RKO (cell line): ENCODE measurements around the gene LCN12.

Experiments used
- DNase-seq: peaks from one replicate; pipeline ENCODE4 v3.0.0-alpha.2; 2016; ENCODE audit warnings: low spot score

LCN12 gene

DNA sequence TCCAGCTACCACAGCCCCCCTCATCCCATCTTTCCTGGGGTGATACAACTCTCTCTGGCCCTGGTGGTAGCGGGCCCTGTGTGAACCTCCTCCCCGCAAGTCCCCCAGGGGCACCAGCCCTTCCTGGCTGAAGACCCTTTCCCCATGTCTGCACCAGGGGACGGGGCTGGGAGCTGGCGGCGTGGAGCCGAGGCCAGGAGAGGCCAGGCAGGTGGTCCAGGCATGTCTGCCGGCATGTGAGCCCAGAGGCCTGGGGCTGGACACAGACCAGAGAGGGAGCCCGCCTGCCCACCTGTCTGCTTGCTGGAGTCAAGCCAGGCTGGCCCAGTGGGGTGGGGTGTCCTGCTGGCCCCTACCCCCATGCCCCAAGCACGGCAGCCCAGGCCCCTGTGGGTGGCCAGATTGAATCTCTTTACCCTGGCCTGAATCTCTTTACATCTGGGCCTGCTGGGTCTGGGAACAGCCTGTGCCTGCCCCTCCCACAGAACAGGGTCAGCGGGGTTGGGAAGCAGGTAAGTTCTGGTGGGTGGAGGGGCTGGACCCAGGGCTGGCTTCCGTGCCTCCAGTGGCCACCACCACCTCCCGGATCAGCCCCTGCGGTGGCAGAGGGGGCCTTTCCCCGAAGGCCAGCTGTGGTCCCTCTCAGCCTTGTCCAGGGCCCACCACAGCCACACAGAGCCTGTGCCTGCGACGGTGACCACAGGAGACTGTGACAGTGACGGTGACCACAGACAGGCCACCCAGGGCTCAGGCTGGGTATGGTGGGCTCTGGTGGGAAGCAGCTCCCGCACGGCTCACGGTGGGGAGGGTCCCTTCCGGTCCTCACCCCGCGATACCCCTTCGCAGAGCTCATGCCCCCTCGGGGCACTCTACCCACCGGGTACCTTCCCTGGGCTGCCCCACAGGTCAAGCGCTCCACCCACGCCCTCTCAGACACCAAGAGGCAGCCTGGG is 7.1 kb downstream of the LCN12 start:
- no peak for DNase-seq

DNA sequence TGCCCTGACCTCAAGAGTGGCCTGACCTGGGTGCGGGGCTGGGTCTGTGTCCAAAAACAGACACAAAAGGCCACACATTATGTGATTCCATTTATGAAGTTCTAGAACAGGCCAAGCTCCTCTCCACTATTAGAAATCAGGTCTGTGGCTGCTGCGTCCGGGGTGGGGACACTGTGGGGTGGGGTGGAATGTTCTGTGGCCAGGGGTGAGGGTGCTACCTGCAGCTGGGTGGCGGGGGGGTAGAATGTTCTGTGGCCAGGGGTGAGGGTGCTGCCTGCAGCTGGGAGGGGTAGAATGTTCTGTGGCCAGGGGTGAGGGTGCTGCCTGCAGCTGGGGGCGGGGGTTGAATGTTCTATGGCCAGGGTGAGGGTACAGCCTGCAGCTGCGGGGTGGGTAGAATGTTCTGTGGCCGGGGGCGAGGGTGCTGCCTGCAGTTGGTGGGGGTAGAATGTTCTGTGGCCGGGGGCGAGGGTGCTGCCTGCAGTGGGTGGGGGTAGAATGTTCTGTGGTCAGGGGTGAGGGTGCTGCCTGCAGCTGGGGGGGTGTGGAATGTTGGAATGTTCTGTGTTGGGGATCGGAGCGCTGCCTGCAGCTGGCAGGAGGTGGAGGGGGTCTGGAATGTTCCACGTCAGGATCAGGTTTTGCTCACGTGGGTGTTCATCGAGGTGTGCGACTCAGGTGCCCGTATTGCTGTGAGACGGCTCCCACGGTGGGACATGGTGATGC is 8.3 kb downstream of the LCN12 start:
- DNase-seq: no peak

DNA sequence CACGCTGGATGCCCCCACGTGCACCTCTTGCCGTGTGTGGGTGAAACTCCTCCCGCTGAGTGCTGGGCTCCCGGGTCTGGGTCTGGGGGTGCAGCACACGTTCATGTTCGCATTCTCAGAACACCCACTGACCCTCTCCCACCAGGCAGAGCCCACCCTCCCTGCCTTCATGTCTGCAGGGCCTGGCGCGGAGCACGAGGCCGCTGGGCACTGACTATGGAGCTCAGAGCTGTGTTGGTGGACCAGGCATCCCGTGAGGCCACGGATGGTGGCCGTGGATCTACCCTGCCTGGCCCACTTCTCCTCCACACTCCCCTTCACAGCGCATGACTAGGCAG is 8.8 kb downstream of the LCN12 start:
- no peak for DNase-seq

DNA sequence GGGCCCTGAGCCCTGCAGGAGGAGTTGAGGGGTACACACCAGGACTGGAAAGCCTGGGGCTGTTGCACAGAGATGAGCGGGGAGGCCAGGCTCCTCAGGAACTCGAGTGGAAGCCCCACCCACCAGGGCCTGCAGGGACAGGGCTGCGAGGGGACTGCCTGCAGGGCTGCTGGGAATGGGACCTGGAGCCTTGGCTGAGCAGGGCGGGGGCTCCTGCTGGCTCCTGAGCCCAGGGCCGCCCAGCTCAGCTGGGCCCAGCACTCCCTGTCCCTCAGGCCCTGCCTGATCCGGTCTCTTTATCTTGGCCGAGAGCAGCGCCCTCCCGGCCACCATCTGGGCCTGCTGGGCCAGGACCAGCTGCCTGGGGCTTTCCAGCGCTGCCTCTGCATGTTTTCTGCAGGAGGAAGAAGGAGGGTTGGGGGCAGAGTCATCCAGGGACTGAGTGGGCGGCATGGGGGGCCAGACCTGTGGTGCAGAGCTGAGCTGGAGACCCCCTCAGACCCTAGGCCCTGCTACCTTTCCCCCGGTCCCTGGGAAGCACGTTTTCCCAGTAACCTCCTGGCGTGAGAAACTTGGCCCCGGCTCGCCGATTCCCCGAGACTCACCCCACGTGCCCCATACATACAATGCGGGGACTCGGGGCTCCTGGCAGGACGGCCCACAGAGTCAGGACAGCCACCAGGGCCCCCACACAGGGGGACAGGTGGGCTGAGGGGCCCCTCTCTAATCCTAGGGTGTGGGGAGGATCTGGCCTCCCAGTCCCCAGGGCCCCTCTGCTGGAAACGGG is 9.4 kb downstream of the LCN12 start:
- no peak for DNase-seq

DNA sequence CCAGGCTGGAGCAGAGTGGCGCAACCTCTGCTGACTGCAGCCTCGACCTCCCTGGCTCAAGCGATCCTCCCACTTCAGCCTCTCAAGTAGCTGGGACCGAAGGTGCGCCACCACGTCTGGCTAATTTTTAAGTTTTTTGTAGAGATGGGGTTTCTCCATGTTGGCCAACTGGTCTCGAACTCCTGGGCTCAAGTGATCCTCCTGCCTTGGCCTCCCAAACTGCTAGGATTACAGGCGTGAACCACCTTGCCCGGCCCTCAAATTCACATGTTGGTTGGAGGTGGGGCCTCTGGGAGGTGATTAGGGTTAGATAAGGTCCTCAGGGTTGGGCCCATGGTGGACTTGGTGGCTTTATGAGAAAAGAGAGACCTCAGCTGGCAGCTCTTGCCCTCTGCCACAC is 10.1 kb downstream of the LCN12 start:
- no peak for DNase-seq

DNA sequence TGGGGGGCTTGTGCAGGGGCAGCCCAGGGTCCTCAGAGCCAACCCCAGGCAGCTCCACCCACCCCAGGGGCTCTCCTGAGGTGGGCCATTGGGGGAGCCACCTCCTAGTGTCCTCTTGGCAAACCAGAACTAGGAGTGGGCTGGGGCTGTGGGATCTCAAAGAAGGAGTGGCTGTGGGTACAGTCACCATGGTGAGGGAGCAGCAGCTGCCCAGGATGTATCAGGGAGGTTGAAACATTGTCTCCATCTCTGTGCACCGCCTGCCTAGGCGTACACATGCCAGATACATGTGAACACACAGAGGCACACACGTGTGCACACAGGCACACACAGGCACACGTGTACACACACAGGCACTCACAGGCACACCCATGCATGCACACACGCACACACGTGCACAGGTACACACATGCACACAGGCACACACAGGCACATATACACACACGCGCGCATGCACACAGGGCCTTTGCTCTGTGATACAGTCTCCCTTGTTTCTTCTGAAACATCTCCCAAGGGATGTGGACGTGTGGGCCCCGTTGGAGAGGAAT is 10.7 kb downstream of the LCN12 start:
- DNase-seq: no peak

DNA sequence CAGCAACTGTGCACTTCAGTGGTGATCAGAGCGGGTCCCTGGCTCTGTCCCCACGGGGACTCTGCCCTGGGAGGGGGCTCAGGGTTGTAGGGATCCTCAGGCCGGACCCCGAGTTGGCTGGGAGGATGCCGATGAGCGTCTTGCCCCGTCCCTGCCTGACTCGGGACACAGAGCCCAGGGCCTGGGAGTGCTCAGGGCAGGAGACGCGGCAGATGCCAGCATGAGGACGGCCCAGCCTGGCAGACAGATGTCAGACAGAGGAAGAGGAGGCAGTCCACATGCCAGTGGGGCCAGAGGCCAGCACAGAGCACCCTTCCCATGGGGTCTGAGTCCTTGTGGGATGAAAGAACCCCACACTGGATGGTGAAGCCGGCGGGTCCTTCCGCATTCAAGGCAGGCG is 11.3 kb downstream of the LCN12 start:
- DNase-seq: no peak

DNA sequence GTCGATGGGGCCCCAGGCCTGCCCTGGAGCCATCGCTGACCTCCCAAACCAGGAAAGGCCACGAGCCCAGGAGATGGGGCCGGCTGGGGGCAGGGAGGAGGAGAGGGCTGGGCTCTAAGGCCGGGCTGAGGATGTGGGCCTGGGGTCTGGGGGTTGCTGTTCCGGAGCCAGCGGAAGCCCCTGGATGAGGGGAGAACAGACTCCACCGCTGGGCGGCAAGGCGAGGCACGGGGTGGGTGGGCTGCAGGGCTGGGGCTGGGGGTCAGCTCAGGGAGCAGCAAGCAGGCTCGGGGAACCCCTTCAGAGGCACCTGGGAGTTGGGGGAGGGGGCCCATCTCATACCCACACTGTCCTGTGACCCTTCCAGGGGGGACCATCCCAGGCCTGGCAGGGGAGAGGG is 11.7 kb downstream of the LCN12 start:
- DNase-seq: no peak

DNA sequence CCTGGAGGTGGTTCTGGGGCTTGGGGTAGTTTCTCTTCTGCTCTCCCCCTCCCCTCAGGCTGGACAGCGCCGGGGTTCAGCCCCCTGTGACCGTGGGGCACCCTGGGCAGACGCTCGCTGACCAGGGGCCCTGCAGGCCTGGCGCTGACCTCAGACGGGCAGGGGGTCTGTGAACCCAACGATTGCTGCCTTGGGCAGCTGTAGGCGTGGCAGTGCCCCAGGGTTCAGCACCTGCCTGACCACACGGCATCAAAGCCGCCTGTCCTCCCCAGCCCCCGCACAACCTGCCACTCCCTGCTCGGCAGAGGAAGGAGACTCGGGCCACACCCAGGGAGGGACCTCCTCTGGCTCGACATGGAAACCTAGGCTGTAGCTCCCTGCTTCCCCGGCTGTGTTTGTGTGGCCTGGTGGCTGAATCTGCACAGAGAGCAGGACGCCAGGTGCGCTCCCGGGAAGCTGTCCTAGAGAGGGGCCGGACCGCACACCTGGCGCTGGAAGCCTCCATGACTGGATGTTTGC is 12.2 kb downstream of the LCN12 start:
- DNase-seq: no peak

DNA sequence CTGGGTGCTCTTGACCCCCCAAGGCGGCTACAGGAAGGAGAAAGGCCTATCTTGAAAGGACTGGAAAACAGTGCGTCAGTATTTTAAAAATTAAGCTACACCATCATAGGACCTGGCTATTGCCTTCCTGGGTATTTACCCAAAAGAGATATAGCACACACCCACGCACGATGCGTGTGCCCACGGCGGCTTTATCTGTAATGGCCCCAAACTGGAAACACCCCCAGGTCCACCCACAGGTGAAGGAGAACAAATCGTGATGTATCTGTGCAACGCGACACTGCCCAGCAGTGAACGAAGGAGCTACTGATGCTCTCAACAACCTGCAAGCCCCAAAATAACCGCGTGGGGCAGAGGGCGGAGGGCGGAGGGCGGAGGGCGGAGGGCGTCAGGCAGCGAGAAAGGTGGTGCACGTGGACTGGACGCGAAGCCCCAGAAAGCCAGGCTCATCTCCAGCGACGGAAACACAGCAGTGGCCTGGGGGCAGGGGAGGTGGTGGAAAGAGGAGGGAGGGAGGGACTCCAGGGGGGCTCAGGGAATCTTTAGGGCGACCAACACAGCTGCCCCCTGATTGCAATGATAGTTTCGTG is 12.9 kb downstream of the LCN12 start:
- no peak for DNase-seq

DNA sequence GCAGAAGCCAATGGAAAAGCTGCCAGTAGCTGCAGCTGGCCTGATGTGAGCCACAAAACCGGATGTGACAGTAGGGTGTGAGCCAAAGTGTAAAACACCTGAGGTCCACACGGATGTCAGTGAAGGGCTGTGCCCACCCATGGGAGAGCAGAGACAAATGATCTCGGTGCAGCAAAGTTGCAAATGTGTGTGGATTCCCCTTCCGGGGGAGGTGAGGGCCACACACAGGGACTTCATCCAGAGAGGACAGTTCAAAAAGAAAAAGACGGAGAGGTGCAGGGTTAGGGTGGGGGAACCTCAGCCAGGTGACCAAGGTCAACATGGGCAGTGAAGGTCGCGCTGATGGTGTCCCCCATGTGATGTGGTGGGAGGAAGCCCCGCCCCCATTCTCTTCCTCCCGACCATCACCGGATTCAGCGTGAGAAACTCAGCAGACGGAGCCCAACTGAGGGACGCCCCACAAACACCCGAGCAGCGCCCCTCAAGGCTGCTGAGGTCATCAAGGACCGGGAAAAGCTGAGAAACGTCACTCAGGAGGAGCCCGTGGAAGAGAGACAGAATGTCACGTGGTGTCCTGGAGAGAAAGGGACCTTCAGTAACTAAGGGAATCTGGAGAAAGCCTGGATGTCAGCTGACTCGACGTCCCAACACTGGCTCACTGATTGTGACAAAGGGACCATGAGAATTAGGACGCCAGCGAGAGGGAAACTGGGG is 13.9 kb downstream of the LCN12 start:
- no peak for DNase-seq

DNA sequence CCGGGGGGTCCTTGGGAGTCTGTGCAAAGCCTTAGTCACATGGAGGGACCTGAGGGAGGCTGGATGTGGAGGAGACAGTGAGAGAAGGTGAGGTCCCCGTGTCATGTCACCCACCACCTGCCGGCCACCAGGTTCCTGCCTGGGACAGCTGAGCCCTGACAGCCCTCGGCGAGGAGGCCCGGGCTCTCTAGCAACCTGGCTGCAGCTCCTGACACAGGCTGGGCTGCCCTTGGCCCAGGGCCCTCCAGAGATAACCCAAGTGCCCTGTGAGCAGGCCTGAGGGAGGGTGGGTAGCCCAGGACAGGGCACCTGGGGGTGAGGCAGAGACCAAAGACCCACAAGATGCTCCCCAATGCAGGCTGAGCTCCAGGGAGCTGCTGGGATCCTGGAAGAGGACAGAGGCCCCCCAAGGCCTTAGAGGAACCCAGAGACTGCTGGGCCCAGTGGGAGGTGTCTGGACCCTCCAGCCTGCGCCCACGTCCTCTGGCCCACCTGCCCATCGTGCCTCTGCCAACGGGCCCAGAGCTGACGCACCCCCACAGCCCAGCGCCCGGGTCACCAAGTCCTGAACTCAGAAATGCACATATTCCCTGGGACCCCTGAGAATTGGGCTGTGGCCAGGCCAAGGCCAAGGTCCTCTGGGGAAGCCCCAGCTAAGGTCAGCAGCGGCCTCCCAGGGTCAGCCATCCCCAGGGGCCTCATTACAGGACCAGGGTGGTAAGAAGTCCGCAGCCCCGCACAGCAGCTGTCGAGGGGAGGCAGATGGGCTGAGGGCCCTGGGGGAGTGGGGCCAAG is 16.5 kb downstream of the LCN12 start:
- no peak for DNase-seq

DNA sequence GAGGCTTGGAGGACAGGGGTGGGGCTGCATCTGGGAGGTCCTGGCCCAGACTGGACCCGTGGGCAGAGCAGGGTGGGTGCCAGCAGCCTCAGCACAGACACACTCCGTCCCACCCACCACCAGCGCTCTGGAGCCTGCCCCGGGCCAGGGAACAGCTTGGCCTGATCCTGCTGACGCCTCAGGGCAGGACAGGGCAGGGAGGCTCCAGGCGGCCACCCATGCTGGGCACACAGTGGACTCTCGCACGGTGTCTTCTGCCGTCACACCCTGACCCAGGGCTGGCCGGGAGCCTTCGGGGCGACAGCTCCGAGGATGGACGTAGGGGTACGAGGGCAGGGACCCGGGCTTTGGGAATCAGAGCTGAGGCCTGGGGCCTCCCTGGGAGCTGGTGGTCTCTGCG is 17.1 kb downstream of the LCN12 start:
- DNase-seq: no peak

DNA sequence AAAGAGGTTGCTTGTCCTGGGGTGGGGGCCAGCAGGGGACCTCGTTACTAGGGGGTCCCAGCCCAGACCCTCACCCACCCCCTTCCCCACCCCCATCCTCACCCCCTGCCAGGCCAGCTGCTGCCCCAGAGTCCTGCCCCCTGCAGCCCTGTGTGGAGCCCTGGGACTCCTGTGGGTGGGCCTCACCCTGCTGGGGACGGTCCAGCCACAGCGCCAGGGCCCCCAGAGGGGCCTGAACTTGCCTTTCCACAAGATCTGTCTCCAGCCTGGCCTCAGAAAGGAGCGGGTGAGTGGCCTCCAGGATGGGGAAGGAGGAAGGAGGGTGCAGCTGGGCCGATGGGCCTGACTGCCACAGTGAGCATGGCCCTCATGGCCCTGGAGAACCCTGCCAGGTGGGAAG is 17.7 kb downstream of the LCN12 start:
- no peak for DNase-seq

DNA sequence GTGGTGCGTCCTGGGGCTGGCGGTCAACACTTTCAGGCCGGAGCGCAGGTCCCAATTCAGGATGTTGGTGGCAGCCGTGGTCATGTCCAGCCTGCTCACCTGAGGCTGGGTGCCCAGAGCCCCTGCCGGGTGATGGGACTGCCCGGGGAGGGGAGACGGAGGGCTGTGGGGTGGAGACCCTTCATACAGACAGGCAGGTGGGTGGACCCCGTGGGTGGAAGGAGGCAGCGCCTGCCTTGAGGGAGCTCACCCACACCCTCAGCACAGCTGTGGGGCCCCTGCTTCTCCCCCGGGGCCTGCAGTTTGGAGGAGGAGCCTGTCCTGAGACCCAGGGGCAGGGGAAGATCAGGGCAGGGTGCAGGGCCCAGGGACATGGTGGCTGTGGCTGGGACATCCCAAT is 18.3 kb downstream of the LCN12 start:
- no peak for DNase-seq

DNA sequence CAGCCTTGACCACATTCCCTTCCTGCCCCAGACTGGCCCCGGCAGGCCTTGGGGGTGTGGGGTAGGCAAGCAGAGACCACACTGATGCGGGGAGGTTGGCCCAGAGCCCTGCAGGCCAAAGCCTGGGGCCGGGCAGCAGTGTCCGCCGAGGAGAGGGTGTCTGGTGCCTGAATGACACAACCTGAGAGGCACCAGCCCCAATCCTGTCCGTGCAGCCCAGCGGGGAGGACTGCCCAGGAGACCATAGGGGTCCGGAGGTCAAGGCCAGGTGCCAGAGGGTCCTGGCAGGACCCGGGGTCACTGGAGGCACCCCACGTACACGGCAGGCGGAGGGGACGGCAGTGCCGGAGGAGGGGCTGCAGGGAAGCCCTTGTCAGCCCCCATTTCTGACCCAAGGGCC is 19.7 kb downstream of the LCN12 start:
- no peak for DNase-seq

DNA sequence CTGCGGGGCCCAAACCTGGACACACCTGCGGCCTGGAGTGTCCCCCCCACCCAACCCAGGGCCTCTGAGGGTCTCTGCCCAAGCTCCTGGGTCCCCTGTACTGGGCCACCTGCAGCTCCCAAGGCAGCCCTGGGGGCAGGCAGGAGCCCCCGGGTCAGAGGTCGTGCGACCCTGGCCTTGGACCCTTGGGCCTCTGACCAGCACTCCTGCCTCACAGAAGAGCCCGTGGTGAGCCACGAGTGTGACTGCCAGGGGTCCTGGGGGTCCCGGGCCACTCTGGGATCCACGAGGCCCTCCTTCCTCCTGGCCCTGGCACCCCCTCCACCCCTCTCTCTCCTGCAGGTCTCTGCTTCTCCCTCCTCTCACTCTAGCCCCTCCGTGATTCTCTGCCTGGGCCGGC is 20.3 kb downstream of the LCN12 start:
- DNase-seq: no peak

DNA sequence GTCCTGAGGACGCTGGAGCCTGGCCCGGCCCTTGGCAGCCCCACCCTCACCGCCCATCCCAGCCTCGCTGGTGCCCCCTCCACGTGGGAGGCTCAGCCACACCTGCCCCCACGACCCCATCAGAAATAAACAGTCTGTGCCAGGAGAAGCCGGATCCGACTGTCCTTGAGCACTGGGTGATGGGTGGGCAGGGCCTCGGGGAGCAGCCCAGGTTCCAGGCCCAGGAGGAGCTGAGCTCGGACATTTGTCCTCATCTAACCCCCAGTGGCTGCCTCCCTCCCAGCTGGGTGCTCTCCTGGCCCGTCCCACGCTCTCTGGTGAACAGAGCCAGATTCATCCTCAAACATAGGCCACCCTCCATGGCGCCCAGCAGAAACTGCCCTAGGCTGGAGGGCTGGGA is 20.7 kb downstream of the LCN12 start:
- no peak for DNase-seq

DNA sequence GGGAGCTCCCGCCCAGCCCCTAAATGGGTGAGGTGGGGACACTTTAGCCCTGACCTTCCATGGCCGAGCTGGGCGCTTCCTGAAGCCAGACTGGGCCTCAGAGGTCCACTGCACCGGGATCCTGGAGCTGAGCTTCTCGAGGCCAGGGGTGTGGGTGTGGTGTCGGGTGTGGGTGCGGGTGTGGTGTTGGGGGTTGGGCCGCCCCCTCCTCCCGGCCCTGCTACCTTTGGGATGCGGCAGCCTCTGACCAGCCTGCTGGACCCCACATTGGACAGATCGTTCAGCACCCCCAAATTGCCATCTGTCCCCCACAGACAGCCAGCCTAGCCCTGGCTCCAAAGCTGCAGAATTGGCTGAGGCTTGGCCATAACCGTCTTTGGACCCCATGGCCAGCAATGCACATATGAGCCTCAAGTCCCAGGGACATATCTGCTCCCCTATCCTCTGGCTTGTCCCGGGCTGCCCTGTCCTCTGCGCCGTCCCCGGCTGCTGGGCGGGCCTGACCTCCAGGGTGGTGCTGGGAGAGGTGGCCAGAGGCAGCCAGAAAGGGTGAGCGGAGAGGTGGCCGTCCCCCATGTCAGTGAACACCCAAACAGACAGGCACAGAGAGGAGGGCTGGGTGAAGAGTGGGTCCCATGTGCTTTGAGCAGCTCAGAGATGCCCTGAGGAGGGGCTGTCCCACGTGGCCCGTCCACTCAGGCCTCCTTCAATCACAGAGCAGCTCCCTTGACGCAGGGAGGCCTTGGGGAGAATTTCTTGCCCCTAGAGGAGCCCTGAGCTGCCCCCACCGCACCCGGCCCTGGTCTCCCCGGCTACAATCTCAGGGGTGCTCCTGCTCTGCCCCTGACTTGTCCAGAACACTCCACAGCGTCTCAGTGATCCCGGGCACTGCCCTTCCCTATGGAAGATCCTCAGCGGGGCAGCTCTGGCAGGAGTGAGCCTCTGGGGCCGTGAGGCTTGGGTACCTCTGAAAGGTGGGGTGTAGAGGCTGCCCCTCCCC is 21.8 kb downstream of the LCN12 start:
- DNase-seq: no peak
